WI38 (cell line): Measurements from ENCODE around the gene BPIFB4.

Source experiments
- H3K4me3 ChIP-seq: 2 replicates; pipeline ENCODE4 v1.5.1; 2011; ENCODE audit warnings: low read depth, mild to moderate bottlenecking, control low read depth, low read length
- CTCF ChIP-seq: IDR thresholded peaks from 2 replicates; pipeline ENCODE4 v1.5.1; 2012; ENCODE audit warnings: low read depth, mild to moderate bottlenecking, control low read depth, low read length

BPIFB4 gene

GRCh38 chr20:33079259-33079658 lies at the start of gene BPIFB4:
BPIFB4 (plus strand) TSS chr20:33079643; CDS start chr20:33081527, 1,884 bp downstream.
- H3K4me3 ChIP-seq, result no peak within 1 kb of the TSS
- no peak for TF ChIP-seq CTCF

- no peak for TF ChIP-seq CTCF
- no peak overlapping the region for H3K4me3 ChIP-seq
Measured at GRCh38 chr20:33030076-33030475, 49.4 kb upstream of the BPIFB4 start.

GRCh38 chr20:33030569-33030968 lies 48.9 kb upstream of the BPIFB4 start:
- no peak for TF ChIP-seq CTCF
- H3K4me3 ChIP-seq, result no peak overlapping the region

GRCh38 chr20:33031531-33031930 lies 47.9 kb upstream of the BPIFB4 start, which contains the start of gene BPIFB6:
BPIFB6 (plus strand) TSS chr20:33031648; CDS start chr20:33031648, 0 bp downstream.
- TF ChIP-seq CTCF, result no peak
- no peak within 1 kb of the TSS for H3K4me3 ChIP-seq

- no peak for TF ChIP-seq CTCF
- H3K4me3 ChIP-seq, result no peak overlapping the region
Measured at GRCh38 chr20:33032555-33032954, 46.9 kb upstream of the BPIFB4 start.

- H3K4me3 ChIP-seq, result no peak overlapping the region
- TF ChIP-seq CTCF, result no peak
Measured at GRCh38 chr20:33033381-33033780, 46.1 kb upstream of the BPIFB4 start.

GRCh38 chr20:33034115-33034514 lies 45.3 kb upstream of the BPIFB4 start:
- no peak overlapping the region for H3K4me3 ChIP-seq
- no peak for TF ChIP-seq CTCF
